Liver (tissue), 9 donors: ENCODE measurements around the gene TPD52L2. TPM values are rescaled to one million over a fixed set of nuclear protein-coding genes. Genes with fewer than 3 reads are reported as not detected.

ENCODE experiments used
- DNase-seq: peaks from one replicate; pipeline ENCODE4 v3.0.0-alpha.2; 2017; ENCODE audit warnings: low spot score
- H3K27ac ChIP-seq, 2 donors: one replicate each; pipeline ENCODE4 v1.7.0; 2013; ENCODE audit warnings: inconsistent platforms in 2 of 2, low read length in 2 of 2, control low read depth in 1 of 2, low read depth in 1 of 2, mild to moderate bottlenecking in 1 of 2
- H3K27me3 ChIP-seq, 4 donors: one replicate each; pipeline versions ENCODE4 v1.6.1 to v1.7.0; 2013; ENCODE audit warnings: low read length in 3 of 4, inconsistent platforms in 1 of 4, mild to moderate bottlenecking in 1 of 4, moderate library complexity in 1 of 4; ENCODE audit not compliant: control insufficient read depth in 4 of 4, insufficient read depth in 4 of 4
- H3K36me3 ChIP-seq, 4 donors: one replicate each; pipeline versions ENCODE4 v1.6.1 to v1.7.0; 2013; ENCODE audit warnings: low read length in 3 of 4, mild to moderate bottlenecking in 3 of 4, low read depth in 1 of 4, moderate library complexity in 1 of 4; ENCODE audit not compliant: control insufficient read depth in 4 of 4, insufficient read depth in 3 of 4
- H3K4me1 ChIP-seq, 4 donors: one replicate each; pipeline versions ENCODE4 v1.6.1 to v1.7.0; 2013; ENCODE audit warnings: low read length in 3 of 4, mild to moderate bottlenecking in 3 of 4, moderate library complexity in 1 of 4; ENCODE audit not compliant: control insufficient read depth in 4 of 4, insufficient read depth in 4 of 4
- H3K4me3 ChIP-seq, 3 donors: one replicate each; pipeline versions ENCODE4 v1.6.1 to v1.7.0; 2013; ENCODE audit warnings: low read length in 3 of 3, control low read depth in 1 of 3, low read depth in 1 of 3, mild to moderate bottlenecking in 1 of 3
- H3K9ac ChIP-seq, 2 donors: one replicate each; pipeline ENCODE4 v1.7.0; 2013; ENCODE audit warnings: low read length in 2 of 2, mild to moderate bottlenecking in 2 of 2, moderate library complexity in 2 of 2, control low read depth in 1 of 2, low read depth in 1 of 2
- H3K9me3 ChIP-seq, 4 donors: one replicate each; pipeline versions ENCODE4 v1.6.1 to v1.7.0; 2013; ENCODE audit warnings: low read length in 3 of 4; ENCODE audit not compliant: control insufficient read depth in 4 of 4
- EGR1 ChIP-seq, 2 donors: IDR thresholded peaks; 2 replicates each; pipeline ENCODE4 v1.6.1; 2016 to 2018; ENCODE audit warnings: antibody characterized with exemption in 2 of 2, low read depth in 2 of 2
- FOXA1 ChIP-seq: IDR thresholded peaks from 2 replicates; pipeline ENCODE4 v1.6.1; 2016; ENCODE audit warnings: antibody characterized with exemption
- FOXA2 ChIP-seq: IDR thresholded peaks from 2 replicates; pipeline ENCODE4 v1.6.1; 2016; ENCODE audit warnings: antibody characterized with exemption
- GABPA ChIP-seq, 2 donors: IDR thresholded peaks in 1 of 2; conservative IDR thresholded peaks in 1 of 2; 2 replicates each; pipeline ENCODE4 v1.6.1; 2016; ENCODE audit warnings: antibody characterized with exemption in 2 of 2, mild to moderate bottlenecking in 1 of 2, moderate library complexity in 1 of 2
- HNF4A ChIP-seq, 2 donors: conservative IDR thresholded peaks; 2 replicates each; pipeline ENCODE4 v1.6.1; 2016; ENCODE audit warnings: antibody characterized with exemption in 2 of 2, mild to moderate bottlenecking in 2 of 2
- HNF4G ChIP-seq: IDR thresholded peaks from 2 replicates; pipeline ENCODE4 v1.6.1; 2016; ENCODE audit warnings: antibody characterized with exemption
- JUND ChIP-seq, 2 donors: IDR thresholded peaks; 2 replicates each; pipeline ENCODE4 v1.6.1; 2016; ENCODE audit warnings: antibody characterized with exemption in 2 of 2
- NR2F2 ChIP-seq: IDR thresholded peaks from 2 replicates; pipeline ENCODE4 v1.6.1; 2016; ENCODE audit warnings: antibody characterized with exemption
- RAD21 ChIP-seq, 2 donors: IDR thresholded peaks; 2 replicates each; pipeline ENCODE4 v1.6.1; 2016; ENCODE audit warnings: antibody characterized with exemption in 2 of 2, mild to moderate bottlenecking in 2 of 2
- REST ChIP-seq: IDR thresholded peaks from 2 replicates; pipeline ENCODE4 v1.6.1; 2016; ENCODE audit warnings: antibody characterized with exemption, mild to moderate bottlenecking
- RXRA ChIP-seq, 2 donors: IDR thresholded peaks; 2 replicates each; pipeline ENCODE4 v1.6.1; 2017 to 2018; ENCODE audit warnings: antibody characterized with exemption in 2 of 2, mild to moderate bottlenecking in 1 of 2
- SP1 ChIP-seq: IDR thresholded peaks from 2 replicates; pipeline ENCODE4 v1.6.1; 2018; ENCODE audit warnings: antibody characterized with exemption, mild to moderate bottlenecking
- TAF1 ChIP-seq: conservative IDR thresholded peaks from 2 replicates; pipeline ENCODE4 v1.6.1; 2016; ENCODE audit warnings: antibody characterized with exemption, mild to moderate bottlenecking
- YY1 ChIP-seq: IDR thresholded peaks from 2 replicates; pipeline ENCODE4 v1.6.1; 2016; ENCODE audit warnings: antibody characterized with exemption, mild to moderate bottlenecking
- WGBS: extraction: QIAGEN DNeasy Blood & Tissue Kit; methylation state at CpG from one replicate; pipeline ENCODE4 v1.1.7; 2013; 5-methylcytosine and 5-hydroxymethylcytosine counted together
- polyA plus RNA-seq, 2 donors: library from polyadenylated mRNA; stranded (reverse) in 1 of 2; unstranded in 1 of 2; fragments of 200-250 nt in 1 of 2; fragments of >200 nt in 1 of 2; fragmentation: Nextera tagmentation in 1 of 2; extraction: Ambion mirVana in 1 of 2; gene quantifications; one replicate each; pipeline versions ENCODE4 v1.2.1 to v1.2.3, GENCODE V29; 2013 to 2015
- total RNA-seq, 2 donors: library from RNA; depleted of rRNA; stranded (reverse); fragments of >200 nt; gene quantifications; one replicate each; pipeline ENCODE4 v1.2.3, GENCODE V29; 2014
- TF ChIP-seq, protein P1 (sequence below): IDR thresholded peaks from 2 replicates; pipeline ENCODE4 v1.6.1; 2016; ENCODE audit warnings: antibody characterized with exemption
- TF ChIP-seq, protein P2 (sequence below): fragments of 150-350 bp; IDR thresholded peaks from 2 replicates; pipeline ENCODE4 v1.5.1; 2017; ENCODE audit warnings: improper control_type of control experiment, low read depth, low read length; ENCODE audit not compliant: missing input control
- TF ChIP-seq, protein P3 (sequence below): IDR thresholded peaks from 2 replicates; pipeline ENCODE4 v1.6.1; 2016; ENCODE audit warnings: antibody characterized with exemption
- TF ChIP-seq, protein P4 (sequence below): IDR thresholded peaks from 2 replicates; pipeline ENCODE4 v1.6.1; 2016; ENCODE audit warnings: antibody characterized with exemption
- donor health status: healthy.
- donor health status: healthy.
- donor health status: healthy.
- donor health status: healthy.
- donor health status: healthy.

The TPD52L2 gene
- total and polyA plus RNA-seq, 4 donors, result 12.3 to 33.0 (median 28.2) TPM

DNA sequence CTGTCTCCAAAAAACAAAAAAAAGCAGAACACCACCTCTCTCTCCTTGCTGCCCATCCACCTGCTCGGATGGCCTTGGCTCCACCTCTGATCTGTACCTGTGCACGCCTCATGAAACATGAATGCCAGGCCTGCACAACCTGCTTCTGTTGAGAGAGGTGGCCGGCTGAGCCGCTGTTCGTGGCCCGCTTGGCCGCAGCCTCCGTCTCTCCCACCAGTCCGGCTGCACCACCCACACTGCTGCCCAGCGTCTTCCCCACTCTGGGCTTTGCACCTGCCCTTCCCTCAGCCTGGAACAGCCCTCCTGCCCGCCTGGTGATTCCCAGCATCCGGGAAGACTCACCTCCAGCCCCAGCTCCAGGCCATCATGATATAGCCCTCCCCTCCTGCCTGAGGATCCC lies 21.8 kb upstream of the TPD52L2 start:
- TF ChIP-seq TAF1 (no peak), JUND (IDR thresholded peaks at IDR 0.05) (no peak), FOXA2 (no peak), HNF4A (conservative IDR thresholded peaks at IDR 0.05) (no peak), REST (no peak), NR2F2 (no peak), RXRA (IDR thresholded peaks at IDR 0.05) (no peak), HNF4G (no peak), RAD21 (IDR thresholded peaks at IDR 0.05) (no peak), EGR1 (IDR thresholded peaks at IDR 0.05; ENCODE audit: low read depth in 2 of 2) (no peak), GABPA (IDR thresholded peaks at IDR 0.05 in 1 of 2, conservative IDR thresholded peaks at IDR 0.05 in 1 of 2) (no peak), FOXA1 (no peak), SP1 (no peak), YY1 (no peak)
- TF ChIP-seq, protein P1, sequence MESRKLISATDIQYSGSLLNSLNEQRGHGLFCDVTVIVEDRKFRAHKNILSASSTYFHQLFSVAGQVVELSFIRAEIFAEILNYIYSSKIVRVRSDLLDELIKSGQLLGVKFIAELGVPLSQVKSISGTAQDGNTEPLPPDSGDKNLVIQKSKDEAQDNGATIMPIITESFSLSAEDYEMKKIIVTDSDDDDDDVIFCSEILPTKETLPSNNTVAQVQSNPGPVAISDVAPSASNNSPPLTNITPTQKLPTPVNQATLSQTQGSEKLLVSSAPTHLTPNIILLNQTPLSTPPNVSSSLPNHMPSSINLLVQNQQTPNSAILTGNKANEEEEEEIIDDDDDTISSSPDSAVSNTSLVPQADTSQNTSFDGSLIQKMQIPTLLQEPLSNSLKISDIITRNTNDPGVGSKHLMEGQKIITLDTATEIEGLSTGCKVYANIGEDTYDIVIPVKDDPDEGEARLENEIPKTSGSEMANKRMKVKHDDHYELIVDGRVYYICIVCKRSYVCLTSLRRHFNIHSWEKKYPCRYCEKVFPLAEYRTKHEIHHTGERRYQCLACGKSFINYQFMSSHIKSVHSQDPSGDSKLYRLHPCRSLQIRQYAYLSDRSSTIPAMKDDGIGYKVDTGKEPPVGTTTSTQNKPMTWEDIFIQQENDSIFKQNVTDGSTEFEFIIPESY, result no peak
- TF ChIP-seq, protein P2, sequence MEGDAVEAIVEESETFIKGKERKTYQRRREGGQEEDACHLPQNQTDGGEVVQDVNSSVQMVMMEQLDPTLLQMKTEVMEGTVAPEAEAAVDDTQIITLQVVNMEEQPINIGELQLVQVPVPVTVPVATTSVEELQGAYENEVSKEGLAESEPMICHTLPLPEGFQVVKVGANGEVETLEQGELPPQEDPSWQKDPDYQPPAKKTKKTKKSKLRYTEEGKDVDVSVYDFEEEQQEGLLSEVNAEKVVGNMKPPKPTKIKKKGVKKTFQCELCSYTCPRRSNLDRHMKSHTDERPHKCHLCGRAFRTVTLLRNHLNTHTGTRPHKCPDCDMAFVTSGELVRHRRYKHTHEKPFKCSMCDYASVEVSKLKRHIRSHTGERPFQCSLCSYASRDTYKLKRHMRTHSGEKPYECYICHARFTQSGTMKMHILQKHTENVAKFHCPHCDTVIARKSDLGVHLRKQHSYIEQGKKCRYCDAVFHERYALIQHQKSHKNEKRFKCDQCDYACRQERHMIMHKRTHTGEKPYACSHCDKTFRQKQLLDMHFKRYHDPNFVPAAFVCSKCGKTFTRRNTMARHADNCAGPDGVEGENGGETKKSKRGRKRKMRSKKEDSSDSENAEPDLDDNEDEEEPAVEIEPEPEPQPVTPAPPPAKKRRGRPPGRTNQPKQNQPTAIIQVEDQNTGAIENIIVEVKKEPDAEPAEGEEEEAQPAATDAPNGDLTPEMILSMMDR, result no peak
- TF ChIP-seq, protein P3, sequence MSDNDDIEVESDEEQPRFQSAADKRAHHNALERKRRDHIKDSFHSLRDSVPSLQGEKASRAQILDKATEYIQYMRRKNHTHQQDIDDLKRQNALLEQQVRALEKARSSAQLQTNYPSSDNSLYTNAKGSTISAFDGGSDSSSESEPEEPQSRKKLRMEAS, result no peak
- TF ChIP-seq, protein P4, sequence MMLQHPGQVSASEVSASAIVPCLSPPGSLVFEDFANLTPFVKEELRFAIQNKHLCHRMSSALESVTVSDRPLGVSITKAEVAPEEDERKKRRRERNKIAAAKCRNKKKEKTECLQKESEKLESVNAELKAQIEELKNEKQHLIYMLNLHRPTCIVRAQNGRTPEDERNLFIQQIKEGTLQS, result no peak
- Histone ChIP-seq H3K27me3 (peaks cover 0 to 10% (median 1%) of the 10 kb centered on the region in 4 donors), H3K27ac (no peak overlapping the region), H3K36me3 (no peaks in the 10 kb centered on the region), H3K4me3 (no peak overlapping the region), H3K4me1 (peaks cover 0 to 10% (median 5%) of the 10 kb centered on the region in 4 donors), H3K9ac (no peak overlapping the region), H3K9me3 (no peaks in the 10 kb centered on the region)
- 88% methylated on average over 12 of the region's 12 CpGs for WGBS
- DNase-seq, result no peak
